Measurements from ENCODE around the gene ENAH.

- TF ChIP-seq CTCF (IDR thresholded peaks at IDR 0.05) (no peak), POLR2A (IDR thresholded peaks at IDR 0.05) (no peak)
These were observed 13.6 kb upstream of the ENAH start for GRCh38 chr1:225666495-225666894.

Data from esophagus squamous epithelium (tissue), 4 donors.